ENCODE measurements around the gene PDZD7. TPM values are rescaled to one million over a fixed set of nuclear protein-coding genes. Genes with fewer than 3 reads are reported as not detected.

The PDZD7 gene
- total and polyA plus RNA-seq, 4 donors = 0.06 to 0.09 (median 0.07) TPM; not detected in 1

- Histone ChIP-seq H3K36me3 (ENCODE audit: control insufficient read depth in 4 of 4, insufficient read depth in 3 of 4, low read depth in 1 of 4, low read length in 3 of 4) (peaks cover 6 to 24% (median 9%) of the 10 kb centered on the region in 4 donors), H3K27ac (ENCODE audit: low read depth in 1 of 2, low read length in 2 of 2) (peak within 1 kb of the TSS; percentile 44 to 75), H3K4me3 (ENCODE audit: low read depth in 1 of 3, low read length in 3 of 3) (peak within 1 kb of the TSS; percentile 89 to 98 (median 93)), H3K9me3 (ENCODE audit: control insufficient read depth in 4 of 4, low read length in 3 of 4) (no peaks in the 10 kb centered on the region), H3K4me1 (ENCODE audit: control insufficient read depth in 4 of 4, insufficient read depth in 4 of 4, low read length in 3 of 4) (peaks cover 4 to 33% (median 28%) of the 10 kb centered on the region in 4 donors), H3K27me3 (ENCODE audit: control insufficient read depth in 4 of 4, insufficient read depth in 4 of 4, low read length in 3 of 4) (no peaks in the 10 kb centered on the region), H3K9ac (ENCODE audit: low read depth in 1 of 2, low read length in 2 of 2) (peak within 1 kb of the TSS in 1 of 2 donors; percentile 87)
- DNase-seq (ENCODE audit: low spot score) = peak; percentile 87
- TF ChIP-seq JUND (IDR thresholded peaks at IDR 0.05) = no peak
- no peak for TF ChIP-seq NR2F2 (IDR thresholded peaks at IDR 0.05)
- peak; percentile 94 to 99 for TF ChIP-seq GABPA (IDR thresholded peaks at IDR 0.05 in 1 of 2, conservative IDR thresholded peaks at IDR 0.05 in 1 of 2)
- TF ChIP-seq TAF1 (conservative IDR thresholded peaks at IDR 0.05) = no peak
- TF ChIP-seq FOXA2 (IDR thresholded peaks at IDR 0.05) = no peak
- TF ChIP-seq RAD21 (IDR thresholded peaks at IDR 0.05) = no peak
- TF ChIP-seq HNF4A (conservative IDR thresholded peaks at IDR 0.05) = no peak
- no peak for TF ChIP-seq HNF4G (IDR thresholded peaks at IDR 0.05)
- TF ChIP-seq ZBTB33 (IDR thresholded peaks at IDR 0.05) = no peak
- no peak for TF ChIP-seq ATF3 (IDR thresholded peaks at IDR 0.05)
- TF ChIP-seq RXRA (IDR thresholded peaks at IDR 0.05) = peak; percentile 10 to 63
- no peak for TF ChIP-seq REST (IDR thresholded peaks at IDR 0.05)
- no peak for TF ChIP-seq EGR1 (IDR thresholded peaks at IDR 0.05; ENCODE audit: low read depth in 2 of 2)
- peak; percentile 99 for TF ChIP-seq MAX (IDR thresholded peaks at IDR 0.05)
- TF ChIP-seq CTCF (IDR thresholded peaks at IDR 0.05; ENCODE audit: low read depth, low read length, missing input control) = no peak
- TF ChIP-seq SP1 (IDR thresholded peaks at IDR 0.05) = peak; percentile 18
- peak; percentile 19 for TF ChIP-seq YY1 (IDR thresholded peaks at IDR 0.05)
- no peak for TF ChIP-seq FOXA1 (IDR thresholded peaks at IDR 0.05)
- WGBS = under 1% methylated on average over 75 of the region's 75 CpGs
Measured at GRCh38 chr10:100986952-100987684, 43.8 kb downstream of the PDZD7 start, which contains the start of the genes MRPL43 and TWNK. Gene MRPL43, minus strand, starts transcription at chr10:100987497. Its CDS starts 54 bp downstream, at chr10:100987443. Gene TWNK, plus strand, starts transcription at chr10:100987543. Its CDS starts 668 bp downstream, at chr10:100988211.
